GM18499 (cell line): Measurements from ENCODE around the gene GALNT2.

Experiments used
- ATAC-seq: cut with Tn5 transposase; IDR thresholded peaks from one replicate; pipeline ENCODE4 v1.9.1; 2021; ENCODE audit warnings: moderate number of reproducible peaks; ENCODE audit not compliant: insufficient read depth, unreplicated experiment

Gene GALNT2

GRCh38 chr1:230109066-230109465 is 42.0 kb downstream of the GALNT2 start:
- no peak for ATAC-seq

- peak; percentile 76 for ATAC-seq
These were observed 43.0 kb downstream of the GALNT2 start for GRCh38 chr1:230109895-230110667.

DNA sequence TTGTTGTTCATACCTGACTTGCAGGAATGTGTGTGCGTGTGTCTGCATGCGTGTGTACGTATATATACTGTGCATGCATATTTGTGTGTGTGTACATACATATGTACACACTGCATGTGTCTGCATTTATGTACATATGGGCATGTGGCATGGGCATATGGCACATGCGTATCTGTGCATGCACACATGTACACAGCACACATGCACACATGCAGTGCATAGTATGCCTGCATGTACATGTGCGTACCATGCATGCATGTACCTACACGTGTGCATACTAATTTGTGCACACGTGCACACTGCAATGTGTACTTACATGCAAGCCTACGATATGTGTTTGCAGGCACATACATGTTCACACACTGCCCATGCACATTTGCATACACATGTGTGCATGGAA is 43.9 kb downstream of the GALNT2 start:
- ATAC-seq, result no peak

DNA sequence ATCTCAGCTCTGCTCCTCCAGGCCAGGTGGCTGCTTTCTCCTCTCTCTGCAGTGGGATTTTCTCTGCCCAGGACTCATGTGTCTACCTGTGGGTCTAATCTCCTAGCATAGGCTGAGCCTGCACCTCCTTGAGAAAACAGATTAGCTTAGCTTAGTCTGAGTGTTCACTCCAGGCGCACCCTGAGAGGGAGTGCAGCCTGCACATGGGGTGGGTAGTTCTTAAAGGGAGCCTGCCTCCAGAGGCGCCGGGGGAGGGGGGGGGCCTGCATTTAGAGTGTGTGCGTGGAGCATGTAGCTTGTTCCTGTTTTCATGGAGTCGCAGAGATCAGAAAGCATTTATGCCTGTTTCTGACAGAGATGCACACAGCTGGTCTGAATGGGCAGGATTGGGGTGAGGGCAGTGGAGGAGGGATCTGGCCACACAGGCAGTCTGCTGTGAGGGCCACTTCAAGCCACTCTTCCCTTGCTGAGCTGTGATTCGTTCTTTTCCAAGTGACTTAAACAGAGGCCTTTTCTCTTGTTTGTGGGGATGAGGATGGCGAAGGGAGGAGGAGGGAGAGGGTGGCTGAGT is 45.2 kb downstream of the GALNT2 start:
- ATAC-seq, result no peak

DNA sequence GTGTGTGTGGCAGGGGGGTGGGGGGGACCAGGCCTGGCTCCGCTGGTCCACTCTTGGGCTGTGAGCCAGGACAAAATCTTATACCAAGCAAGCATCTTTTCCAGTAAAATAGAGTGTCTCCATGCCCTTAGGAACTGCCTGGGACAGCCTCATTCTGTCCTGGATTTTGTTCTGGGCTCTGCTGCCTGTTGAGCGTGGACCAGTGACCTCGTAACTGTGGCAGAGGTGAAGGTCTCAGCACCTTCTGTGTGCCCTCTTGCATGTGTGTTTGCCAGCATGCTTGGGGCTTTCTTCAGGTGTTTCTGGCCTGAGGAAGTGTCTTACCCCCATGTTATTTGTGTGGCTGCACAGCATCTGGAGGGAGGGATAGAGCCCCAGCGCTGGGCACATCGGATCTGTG is 45.7 kb downstream of the GALNT2 start:
- ATAC-seq, result no peak

DNA sequence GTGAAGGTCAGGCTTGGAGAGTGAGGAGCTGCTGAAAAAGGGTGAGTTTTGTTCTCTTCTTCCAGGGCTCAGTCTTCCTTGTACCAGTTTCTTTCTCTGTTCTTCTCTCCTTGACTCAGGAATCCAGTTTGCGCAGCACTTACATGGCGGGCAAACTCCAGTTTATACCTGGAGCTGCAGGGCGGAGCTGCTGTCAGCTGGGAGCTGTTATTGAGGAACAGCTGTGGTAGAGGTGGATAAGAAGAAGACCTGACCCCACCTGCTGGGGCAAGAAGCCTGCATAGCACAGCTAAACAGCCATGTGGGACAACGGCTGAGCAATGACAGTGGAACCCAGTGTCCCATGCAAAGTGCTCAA is 46.2 kb downstream of the GALNT2 start:
- ATAC-seq, result no peak

DNA sequence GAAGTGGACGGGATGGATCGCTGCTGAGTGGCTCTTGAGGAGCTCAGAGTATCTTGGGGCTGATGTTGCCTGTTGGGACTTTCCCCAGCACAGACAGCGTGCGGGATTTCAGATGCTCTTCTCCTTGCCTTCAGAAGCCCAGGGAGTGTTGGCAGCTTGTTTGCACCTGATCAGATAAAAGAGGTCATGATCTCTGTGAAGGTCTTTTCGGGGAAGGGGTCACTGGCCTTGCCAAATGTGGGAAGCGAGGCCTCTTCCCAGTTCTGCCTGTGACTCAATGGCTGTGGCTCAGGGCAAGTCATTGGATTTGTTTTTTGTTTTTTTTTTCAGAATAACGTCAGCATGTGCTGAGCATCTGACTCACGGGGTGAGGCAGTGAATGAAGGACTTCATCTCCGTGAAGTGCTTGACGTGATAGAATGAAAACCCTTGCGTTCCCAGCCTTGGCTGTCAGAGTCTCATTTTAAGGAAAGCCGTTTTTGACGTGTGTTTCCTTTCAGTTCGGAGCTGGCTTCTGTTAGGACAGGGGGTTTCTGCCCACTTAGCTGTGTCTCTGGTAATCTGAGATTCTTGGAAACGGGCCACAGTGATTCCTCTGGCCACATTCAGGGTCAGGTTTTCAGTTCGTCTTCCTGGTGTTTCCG is 46.7 kb downstream of the GALNT2 start:
- no peak for ATAC-seq

DNA sequence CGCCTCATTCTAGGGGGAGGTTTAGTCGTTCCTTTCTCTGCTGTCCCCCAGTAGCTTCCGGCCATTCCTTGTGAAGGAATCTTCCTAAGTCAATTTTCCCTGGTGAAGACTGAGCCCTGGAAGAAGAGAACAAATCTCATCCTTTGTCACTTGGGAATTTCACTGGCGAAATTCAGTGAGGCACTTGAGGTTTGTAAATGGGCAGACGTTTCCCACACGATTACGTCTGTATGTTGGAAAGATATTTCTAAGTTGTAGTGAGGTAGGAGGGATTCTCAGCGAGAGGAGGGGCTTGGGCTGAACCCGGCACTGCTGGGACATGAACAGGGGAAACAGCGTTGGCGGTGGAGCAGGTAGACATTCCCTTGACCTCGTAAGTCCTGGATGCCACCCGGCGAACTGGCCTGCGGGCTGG is 47.2 kb downstream of the GALNT2 start:
- ATAC-seq, result no peak

GRCh38 chr1:230117694-230118093 is 50.7 kb downstream of the GALNT2 start:
- no peak for ATAC-seq

DNA sequence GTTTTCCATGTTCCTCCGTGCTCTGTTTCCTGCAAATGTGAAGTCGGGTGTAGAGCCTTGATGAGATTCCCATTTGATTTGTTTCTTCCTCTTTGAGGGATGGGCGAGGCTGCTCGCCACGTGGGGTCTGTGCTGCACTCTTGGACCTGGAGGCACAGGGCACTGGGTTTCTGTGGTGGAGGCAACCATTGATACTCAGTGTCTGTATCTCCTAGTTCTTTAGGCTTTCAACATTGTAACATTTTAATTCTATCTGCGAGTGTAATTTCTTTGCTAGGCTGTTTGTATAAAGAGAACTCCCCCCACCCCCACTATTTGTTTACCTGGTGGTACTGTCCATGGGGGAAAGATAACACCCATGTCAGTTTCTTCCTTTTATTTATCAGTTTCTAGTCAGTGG is 52.3 kb downstream of the GALNT2 start:
- ATAC-seq, result no peak

DNA sequence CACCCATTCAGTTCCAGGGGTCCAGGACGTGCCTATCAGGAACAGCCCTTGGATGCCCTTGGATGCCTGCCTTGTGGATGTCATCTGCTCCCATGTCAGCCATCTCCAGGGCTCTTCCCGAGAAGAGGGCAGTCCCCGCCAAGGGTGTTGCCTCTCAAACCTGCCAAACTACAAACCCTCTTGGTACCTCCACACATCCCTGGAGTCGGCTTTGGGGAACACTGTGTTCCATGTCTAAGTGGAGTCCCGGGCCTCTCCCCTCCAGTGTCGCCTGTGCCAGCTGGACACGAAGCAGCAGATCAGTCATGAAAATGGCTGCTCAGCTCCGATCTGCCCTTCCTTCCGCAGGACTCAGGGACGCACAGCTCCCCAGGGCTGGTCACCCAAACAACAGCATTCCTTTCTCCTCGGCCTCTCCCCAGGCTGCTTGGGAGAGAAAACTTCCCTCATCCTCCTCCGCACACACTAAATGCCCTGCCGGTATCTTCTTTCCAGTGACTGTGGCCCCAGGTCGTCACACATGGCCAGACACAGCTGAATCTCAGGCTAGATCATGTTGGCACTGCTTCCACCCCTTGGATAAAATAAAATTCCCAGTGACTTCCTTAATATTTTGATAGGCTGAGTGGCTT is 53.4 kb downstream of the GALNT2 start:
- no peak for ATAC-seq

DNA sequence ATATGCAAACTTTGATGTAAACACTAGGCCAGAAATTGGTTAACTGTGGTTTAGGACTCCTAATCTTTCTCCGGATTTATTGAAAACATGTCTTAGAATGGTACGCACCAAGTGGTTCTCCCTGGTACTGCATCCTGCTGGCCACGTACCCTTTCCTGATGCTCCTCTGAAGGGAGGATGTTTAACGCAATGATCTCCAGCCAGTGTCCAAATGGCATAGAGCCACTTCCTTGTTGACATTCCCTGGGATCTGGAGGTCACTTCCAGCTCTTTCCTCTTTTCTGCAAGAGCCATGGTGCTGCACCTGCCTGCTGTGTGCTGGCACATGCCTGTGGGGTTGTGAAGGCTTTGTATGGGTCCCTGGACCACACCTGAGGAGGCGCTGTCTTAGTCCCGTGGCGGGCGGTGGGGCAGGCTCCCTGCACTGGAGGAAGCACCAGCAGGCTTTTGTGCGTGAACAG is 53.9 kb downstream of the GALNT2 start:
- no peak for ATAC-seq

DNA sequence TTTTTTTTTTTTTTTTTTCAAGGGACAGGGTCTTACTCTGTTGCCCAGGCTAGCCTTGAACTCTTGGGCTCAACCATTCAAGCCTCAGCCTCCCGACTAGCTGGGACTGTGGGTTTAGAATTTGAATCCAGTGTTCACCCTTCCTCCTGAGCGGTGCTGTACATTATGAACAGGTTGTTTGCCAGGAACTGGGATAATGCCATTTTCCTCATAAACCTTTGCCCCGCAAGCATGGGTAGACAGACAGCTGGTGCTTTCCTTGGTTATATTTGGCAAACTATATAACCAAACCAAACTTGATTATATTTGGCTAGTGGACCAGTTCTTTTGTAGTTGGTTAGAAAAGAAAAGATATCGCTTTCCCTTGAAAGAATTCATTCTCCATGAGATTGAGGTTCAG is 54.9 kb downstream of the GALNT2 start:
- no peak for ATAC-seq

DNA sequence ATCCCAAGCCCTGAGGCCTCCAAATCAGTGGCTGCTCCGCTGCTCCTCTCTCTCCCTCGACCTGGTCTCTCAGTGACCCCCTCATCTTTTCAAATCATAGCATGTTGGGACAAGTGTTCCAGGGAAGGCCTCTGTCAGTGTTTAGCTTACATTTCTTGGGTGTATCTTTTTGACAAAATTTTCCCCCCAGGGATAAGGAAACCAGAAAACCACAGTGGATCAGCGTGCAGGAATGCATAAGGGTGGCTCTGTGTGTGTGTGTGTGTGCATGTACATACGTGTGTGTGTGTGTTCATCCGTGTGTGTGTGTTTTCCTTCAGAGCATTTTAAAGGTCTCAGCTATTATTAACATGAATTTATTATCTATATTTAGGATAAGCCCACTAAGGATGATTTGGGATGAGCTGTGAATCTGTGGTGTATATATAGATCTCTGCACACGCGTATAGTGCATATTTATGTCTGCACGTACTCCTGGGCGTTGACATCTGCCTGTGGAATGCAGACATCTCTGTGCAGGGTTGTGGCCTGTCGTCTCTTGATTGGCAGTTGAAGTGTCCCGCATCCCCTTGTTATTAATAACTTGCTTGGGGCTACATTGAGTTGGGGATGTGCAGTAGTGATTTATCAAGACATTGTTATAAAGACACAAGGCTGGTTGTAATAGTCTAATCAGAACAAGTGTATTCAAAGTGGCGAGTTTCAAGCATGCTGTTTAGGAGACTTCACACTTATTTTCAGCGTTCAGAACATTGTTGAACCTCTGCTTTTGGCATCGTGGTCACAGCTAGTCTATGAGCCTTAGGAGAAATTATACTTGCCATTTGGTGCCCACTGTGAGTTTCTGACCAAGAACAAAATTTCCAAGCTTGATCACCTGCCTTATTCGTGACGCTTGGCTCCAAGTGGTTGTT is 55.6 kb downstream of the GALNT2 start:
- ATAC-seq, result no peak

DNA sequence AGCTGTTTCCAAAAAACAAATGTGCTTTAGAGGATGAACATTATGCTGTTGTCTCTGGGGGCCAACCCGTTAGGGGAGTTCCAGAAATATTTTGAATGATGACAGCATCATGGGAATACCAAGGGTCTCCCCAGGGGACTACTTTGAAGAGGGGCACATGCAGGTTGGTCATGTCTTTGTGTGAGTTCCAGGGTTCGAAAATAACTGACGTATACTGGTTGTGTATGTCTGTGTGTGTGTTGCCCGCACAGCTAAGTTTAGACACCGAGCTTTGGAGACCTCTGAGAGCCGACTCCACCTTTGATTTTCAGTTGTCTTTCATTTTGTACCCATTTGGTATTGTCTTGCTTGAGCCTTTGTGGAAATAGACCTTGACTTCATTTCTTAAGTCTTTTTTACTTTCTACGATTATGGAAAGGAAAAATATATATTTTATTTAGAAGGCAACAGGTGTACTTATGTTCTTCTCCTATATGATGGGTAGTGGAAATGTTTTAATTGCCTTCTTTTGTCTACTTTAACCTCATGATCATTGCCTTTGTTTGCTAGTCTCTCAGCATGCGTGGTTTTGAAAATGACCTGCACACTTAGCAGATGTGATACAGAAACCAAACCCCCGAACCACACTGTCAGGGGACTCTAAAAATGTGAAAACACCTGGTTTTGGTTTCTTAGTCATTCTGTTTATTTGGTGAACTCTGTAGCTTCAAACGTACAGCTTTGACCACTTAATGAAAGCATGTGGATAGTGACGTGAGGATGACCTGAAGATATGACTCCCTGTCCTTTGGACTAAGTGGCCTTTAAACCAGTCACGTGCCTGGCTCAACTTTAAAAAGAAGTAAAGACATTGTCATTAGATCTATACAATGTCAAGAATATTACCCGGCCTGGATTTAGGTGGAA is 56.5 kb downstream of the GALNT2 start:
- peak; percentile 87 for ATAC-seq

- no peak for ATAC-seq
These were observed 57.4 kb downstream of the GALNT2 start for GRCh38 chr1:230124186-230125128.

DNA sequence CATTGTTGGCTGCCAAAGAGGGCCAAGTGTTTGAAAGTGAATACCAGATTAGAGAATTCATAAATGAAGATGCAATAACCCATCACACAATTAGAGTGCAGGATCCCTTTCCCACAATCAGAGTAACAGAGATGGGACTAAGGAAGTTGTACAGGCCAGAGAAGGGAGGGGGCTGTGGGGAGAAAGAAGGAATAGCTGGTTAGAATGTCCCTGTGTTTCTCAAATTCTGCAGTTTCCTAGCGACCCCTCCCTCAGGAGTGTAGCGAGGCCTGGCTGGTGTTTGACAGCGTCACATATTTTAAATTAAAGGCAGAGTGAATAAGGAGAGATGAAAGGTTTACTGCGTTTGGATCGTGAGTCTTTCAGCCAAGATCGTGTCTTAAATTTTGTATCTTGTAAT is 58.1 kb downstream of the GALNT2 start:
- ATAC-seq, result no peak
